ENCODE data around the gene AKR1C1. TPM values are rescaled to one million over a fixed set of nuclear protein-coding genes. Genes with fewer than 3 reads are reported as not detected.
"Not testable (repeated sequence)": the region's sequence is repeated elsewhere in the genome, so short reads cannot be mapped to it uniquely, and the experiment has no call there.

AKR1C1 gene
- total RNA-seq, 2 experiments from 2014 or later: not detected

GRCh38 chr10:4984223-4984622 lies 21.0 kb downstream of the AKR1C1 start:
- no peaks in the 10 kb centered on the region for H3K9me3 ChIP-seq (ENCODE audit: low read length)
- intact Hi-C loops (cut with micrococcal nuclease; ENCODE audit: unreplicated experiment): no loop called here
- H3K4me2 ChIP-seq (ENCODE audit: low read length): no peak overlapping the region
- TF ChIP-seq CTCF (conservative IDR thresholded peaks at IDR 0.05; ENCODE audit: low read length) (no peak), EZH2phosphoT487 (IDR thresholded peaks at IDR 0.05; ENCODE audit: borderline replicate concordance, low read depth, low read length) (no peak)
- no peak overlapping the region for H3K4me3 ChIP-seq (ENCODE audit: low read depth, low read length, poor library complexity, severe bottlenecking)
- CTCF ChIA-PET (ENCODE audit: unreplicated experiment): no interaction called here
- no peaks in the 10 kb centered on the region for H4K20me1 ChIP-seq (ENCODE audit: insufficient read depth, low read length)
- DNase-seq (ENCODE audit: low spot score): no peak
- no peaks in the 10 kb centered on the region for H3K9me2 ChIP-seq (ENCODE audit: insufficient read depth, low read length)
- no TSS peak for BruUV-seq (replicated peaks)
- POLR2A ChIA-PET: no interaction called here
- no peak overlapping the region for H3K27ac ChIP-seq (ENCODE audit: low read depth, low read length, poor library complexity, severe bottlenecking)
- H3K4me1 ChIP-seq (ENCODE audit: insufficient read depth, low read length, poor library complexity, severe bottlenecking): no peaks in the 10 kb centered on the region
- no peak overlapping the region for H2AFZ ChIP-seq (ENCODE audit: low read length)
- no peaks in the 10 kb centered on the region for H3K79me2 ChIP-seq (ENCODE audit: insufficient read depth, low read depth, low read length)
- H3K36me3 ChIP-seq (ENCODE audit: insufficient read depth, low read length): no peaks in the 10 kb centered on the region

GRCh38 chr10:4984971-4985594 lies 21.9 kb downstream of the AKR1C1 start:
- no peak for DNase-seq (ENCODE audit: low spot score)
- Histone ChIP-seq H3K9me3 (ENCODE audit: low read length) (no peaks in the 10 kb centered on the region), H3K9me2 (ENCODE audit: insufficient read depth, low read length) (no peaks in the 10 kb centered on the region), H3K79me2 (ENCODE audit: insufficient read depth, low read depth, low read length) (no peaks in the 10 kb centered on the region), H4K20me1 (ENCODE audit: insufficient read depth, low read length) (no peaks in the 10 kb centered on the region), H3K4me1 (ENCODE audit: insufficient read depth, low read length, poor library complexity, severe bottlenecking) (no peaks in the 10 kb centered on the region), H3K36me3 (ENCODE audit: insufficient read depth, low read length) (no peaks in the 10 kb centered on the region), H3K4me3 (ENCODE audit: low read depth, low read length, poor library complexity, severe bottlenecking) (no peak overlapping the region), H3K27ac (ENCODE audit: low read depth, low read length, poor library complexity, severe bottlenecking) (no peak overlapping the region), H2AFZ (ENCODE audit: low read length) (no peak overlapping the region), H3K4me2 (ENCODE audit: low read length) (no peak overlapping the region)
- BruUV-seq (replicated peaks): no TSS peak
- TF ChIP-seq CTCF (conservative IDR thresholded peaks at IDR 0.05; ENCODE audit: low read length): no peak
- TF ChIP-seq EZH2phosphoT487 (IDR thresholded peaks at IDR 0.05; ENCODE audit: borderline replicate concordance, low read depth, low read length): no peak
- CTCF ChIA-PET (ENCODE audit: unreplicated experiment): no interaction called here
- intact Hi-C loops (cut with micrococcal nuclease; ENCODE audit: unreplicated experiment): no loop called here
- POLR2A ChIA-PET: no interaction called here

- H3K27ac ChIP-seq (ENCODE audit: low read depth, low read length, poor library complexity, severe bottlenecking); intact Hi-C loops (cut with micrococcal nuclease; ENCODE audit: unreplicated experiment); H3K4me3 ChIP-seq (ENCODE audit: low read depth, low read length, poor library complexity, severe bottlenecking); H3K9me2 ChIP-seq (ENCODE audit: insufficient read depth, low read length); H3K79me2 ChIP-seq (ENCODE audit: insufficient read depth, low read depth, low read length); BruUV-seq (replicated peaks); H3K36me3 ChIP-seq (ENCODE audit: insufficient read depth, low read length); H3K4me2 ChIP-seq (ENCODE audit: low read length); H3K4me1 ChIP-seq (ENCODE audit: insufficient read depth, low read length, poor library complexity, severe bottlenecking); CTCF ChIA-PET (ENCODE audit: unreplicated experiment); DNase-seq (ENCODE audit: low spot score); H2AFZ ChIP-seq (ENCODE audit: low read length); POLR2A ChIA-PET; H4K20me1 ChIP-seq (ENCODE audit: insufficient read depth, low read length); H3K9me3 ChIP-seq (ENCODE audit: low read length): not testable (repeated sequence)
Measured at GRCh38 chr10:4988000-4988641, 24.9 kb downstream of the AKR1C1 start.

All from OCI-LY7 (cell line).